ENCODE measurements around the gene PPP2R5C.

DNA sequence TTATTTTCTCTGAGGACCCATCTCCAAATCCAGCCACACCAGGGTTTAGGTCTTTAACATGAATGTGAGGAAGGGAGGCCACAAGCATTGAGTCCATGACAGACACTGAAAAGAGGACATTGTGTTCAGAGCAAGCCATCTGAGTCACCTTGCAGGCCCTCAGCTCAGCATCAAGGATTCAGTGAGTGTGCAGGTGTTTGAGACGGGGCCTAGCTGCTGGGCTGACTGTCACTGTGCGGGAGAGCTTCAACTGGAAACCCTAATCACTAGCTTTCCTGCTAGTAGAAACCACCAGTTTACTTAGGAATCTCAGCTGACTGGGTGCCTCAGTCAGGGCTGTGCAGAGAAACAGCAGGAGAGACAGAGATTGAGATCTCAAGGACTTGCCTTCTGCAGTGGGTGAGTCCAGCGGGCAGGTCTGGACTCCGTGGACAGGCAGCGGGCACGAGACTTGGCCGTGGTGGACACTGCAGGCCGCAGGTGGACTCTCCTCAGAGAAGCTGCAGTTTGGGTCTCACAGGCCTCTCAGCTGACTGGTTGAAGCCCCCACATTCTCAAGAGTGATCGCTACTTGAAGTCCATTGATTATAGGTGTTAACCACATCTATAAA is 116.8 kb downstream of the PPP2R5C start:
- TF ChIP-seq, protein P1, sequence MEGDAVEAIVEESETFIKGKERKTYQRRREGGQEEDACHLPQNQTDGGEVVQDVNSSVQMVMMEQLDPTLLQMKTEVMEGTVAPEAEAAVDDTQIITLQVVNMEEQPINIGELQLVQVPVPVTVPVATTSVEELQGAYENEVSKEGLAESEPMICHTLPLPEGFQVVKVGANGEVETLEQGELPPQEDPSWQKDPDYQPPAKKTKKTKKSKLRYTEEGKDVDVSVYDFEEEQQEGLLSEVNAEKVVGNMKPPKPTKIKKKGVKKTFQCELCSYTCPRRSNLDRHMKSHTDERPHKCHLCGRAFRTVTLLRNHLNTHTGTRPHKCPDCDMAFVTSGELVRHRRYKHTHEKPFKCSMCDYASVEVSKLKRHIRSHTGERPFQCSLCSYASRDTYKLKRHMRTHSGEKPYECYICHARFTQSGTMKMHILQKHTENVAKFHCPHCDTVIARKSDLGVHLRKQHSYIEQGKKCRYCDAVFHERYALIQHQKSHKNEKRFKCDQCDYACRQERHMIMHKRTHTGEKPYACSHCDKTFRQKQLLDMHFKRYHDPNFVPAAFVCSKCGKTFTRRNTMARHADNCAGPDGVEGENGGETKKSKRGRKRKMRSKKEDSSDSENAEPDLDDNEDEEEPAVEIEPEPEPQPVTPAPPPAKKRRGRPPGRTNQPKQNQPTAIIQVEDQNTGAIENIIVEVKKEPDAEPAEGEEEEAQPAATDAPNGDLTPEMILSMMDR (IDR thresholded peaks at IDR 0.05): no peak
- TF ChIP-seq POLR2A (IDR thresholded peaks at IDR 0.05) (no peak), EP300 (IDR thresholded peaks at IDR 0.05) (no peak)

Data from tibial nerve (tissue), 4 donors.